Kidney tubule cell (primary cell): Measurements from ENCODE around the gene ARL5A.
A peak's percentile ranks its signal among the peaks of the same experiment; 100 is the strongest.
"Not testable (repeated sequence)": the region's sequence is repeated elsewhere in the genome, so short reads cannot be mapped to it uniquely, and the experiment has no call there.

ENCODE experiments used
- DNase-seq: peaks from one replicate; pipeline ENCODE4 v3.0.0-alpha.2; 2018; ENCODE audit warnings: low spot score

The ARL5A gene

DNA sequence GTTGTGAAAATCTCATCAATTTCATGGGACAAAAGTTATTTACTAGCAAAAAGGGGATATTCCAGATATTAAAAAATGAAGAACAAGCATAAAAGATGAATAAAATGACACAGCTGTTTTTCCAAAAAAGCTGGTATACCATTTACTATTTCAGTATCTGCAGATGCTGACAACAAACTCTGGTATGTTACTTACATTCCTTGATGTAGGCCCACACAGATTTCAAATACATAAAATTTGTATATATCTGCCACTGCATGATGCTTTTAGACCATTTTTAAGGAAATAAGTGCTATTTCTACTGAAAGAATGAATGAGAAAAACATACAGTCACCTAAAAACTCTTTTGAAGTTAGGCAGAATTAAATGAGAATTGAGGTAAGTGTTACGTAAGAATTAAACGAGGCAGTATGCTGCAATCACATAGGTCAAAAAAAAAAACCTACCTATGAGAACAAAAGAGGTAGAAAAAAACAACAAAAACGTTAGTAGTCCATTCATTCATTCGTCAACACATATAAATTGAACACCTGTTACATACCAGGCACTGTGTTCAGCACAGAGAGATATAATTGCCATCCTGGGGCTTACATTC lies 32.5 kb downstream of the ARL5A start:
- DNase-seq: no peak

DNA sequence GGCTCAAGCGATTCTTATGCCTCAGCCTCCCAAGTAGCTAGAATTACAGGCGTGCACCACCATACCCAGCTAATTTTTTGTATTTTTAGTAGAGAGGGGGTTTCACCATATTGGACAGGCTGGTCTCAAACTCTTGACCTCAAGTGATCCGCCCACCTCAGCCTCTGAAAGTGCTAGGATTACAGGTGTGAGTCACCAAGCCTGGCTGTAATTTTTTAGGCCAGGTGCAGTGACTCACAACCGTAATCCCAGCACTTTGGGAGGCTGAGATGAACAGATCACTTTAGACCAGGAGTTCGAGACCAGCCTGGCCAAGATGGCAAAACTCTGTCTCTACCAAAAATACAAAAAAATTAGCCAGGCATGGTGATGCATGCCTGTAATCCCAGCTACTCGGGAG lies 33.8 kb downstream of the ARL5A start:
- not testable (repeated sequence) for DNase-seq

DNA sequence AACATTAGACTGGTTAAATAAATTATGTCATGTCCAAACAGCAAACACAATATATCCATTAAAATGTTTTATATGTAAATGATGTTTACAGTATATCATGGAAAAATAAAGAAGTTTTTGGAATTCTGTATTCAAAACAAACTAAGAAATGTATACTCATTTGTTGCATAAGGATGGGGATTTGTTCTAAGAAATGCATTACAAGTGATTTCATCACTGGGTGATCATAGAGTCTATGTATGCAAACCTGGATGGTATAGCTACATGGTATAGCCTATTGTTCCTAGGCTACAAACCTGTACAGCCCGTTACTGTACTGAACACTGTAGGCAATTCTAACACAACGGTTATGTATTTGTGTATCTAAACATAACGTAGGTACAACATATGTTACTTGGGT lies 35.1 kb downstream of the ARL5A start:
- no peak for DNase-seq

DNA sequence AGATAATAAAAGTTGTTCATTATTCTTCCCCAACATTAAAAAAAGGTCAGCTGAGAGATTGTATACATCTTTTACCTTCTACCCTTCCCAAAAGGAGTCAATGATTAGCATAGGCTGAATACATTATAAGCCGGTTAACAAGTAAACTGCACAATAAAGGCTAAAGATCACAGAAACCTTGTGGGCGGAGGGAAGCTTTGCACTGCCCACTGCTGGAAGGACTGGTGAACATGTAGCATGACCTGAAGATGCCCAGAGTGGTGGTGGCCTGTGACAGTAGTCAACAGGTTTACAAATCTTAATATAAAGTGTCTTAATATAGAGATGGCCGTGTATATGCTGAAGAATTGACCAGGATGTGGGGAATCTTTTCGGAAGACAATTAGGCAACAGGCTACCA lies 35.6 kb downstream of the ARL5A start:
- DNase-seq: no peak

DNA sequence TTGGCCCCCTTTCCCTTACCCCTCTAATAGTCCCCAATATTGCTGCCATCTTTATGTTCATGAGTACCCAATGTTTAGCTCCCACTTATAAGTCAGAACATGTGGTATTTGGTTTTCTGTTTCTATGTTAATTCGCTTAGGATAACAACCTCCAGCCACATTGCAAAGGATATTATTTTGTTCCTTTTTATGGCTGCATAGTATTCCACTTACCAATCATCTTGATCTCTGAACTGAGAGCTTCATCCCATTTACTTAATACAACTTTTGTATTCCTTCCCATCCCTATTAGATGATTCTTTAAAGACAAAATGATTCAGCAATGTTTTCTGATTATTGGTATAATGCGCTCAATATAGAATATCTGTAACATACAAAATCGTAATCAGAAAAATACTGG lies 36.7 kb downstream of the ARL5A start:
- DNase-seq: no peak

DNA sequence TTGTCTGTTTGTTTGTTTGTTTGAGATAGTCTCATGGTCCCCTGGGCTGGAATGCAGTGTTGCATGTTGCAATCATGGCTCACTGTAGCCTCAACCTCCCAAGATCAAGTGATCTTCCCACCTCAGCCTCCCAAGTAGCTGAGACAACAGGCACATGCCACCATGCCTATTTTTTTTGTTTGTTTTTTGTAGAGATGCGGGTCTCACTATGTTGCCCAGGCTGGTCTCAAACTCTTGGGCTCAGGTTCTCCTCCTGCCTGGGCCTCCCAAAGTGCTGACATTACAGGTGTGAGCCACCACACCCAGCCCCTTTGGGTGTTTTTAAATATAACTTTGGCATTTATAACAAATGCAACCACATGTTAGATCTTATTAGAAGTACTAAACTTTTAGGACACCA lies 37.5 kb downstream of the ARL5A start:
- no peak for DNase-seq

DNA sequence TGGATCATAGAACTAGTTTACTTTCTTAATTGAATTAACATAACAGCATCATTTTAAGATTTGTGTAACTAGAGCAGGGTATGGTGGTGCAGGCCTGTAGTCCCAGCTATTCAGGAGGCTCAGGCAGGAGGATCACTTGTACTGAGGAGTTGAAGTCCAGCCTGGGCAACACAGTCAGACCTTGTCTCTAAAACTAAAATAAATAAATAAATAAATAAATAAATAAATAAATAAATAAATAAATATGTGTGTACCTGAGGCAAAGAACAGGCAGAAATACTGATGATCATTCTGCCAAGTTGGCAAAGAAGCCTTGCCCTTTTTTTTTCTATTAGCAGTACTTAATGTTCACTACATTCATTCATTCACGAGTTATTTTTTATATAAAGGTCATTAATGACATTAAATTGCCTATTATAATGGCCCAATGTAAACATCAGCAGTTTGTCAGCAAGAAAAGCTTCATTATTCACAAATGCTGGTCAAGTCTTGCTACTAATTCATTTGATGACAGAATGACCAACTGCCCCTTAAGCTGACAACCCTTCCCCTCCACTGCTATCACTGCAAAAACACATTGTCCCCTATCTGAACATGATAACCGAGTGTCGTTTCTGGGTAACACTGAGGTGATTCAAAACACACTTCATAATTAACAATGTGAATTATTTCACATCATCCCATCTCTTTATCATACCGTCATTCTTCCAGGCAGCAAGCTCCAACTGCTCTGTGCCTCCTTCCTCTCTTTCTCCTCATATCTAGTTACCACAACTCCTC lies 39.0 kb downstream of the ARL5A start:
- no peak for DNase-seq

DNA sequence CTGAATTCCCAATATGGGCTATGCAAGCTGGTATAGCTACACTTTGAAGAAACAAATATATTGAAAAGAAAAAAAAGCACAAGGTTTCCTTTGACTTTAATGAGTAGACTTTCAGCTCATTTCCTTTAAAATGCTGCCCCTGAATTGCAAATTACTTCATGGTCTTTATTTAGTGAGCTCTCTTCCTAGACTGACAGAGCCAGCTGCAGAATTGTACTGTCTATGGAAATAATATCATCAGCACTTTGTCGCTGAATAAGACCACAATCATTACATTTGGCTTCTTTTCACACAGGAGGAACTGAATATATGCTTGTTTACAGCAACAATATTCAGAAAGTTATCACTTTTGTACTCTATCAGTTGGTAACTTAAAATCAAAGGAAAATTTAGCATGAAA lies 41.7 kb downstream of the ARL5A start:
- no peak for DNase-seq

DNA sequence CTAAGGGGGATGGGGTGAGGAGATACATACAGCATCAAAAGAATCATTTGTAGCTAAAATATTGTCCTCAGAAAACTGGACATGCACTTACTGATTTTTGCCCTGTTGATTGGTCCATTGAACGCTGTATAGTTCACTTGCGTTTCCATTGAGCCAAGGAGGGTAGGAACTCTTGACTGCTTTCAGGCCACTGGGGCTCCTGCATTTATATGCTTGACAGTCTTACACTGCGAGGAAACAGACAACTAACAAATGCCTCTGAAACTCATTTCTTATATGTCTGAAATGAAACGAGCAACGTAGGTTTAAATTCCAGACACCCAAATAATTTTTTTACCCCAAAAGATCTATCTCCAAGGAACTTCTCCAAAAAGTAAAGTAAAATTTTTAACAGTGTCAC lies 42.1 kb downstream of the ARL5A start:
- no peak for DNase-seq

DNA sequence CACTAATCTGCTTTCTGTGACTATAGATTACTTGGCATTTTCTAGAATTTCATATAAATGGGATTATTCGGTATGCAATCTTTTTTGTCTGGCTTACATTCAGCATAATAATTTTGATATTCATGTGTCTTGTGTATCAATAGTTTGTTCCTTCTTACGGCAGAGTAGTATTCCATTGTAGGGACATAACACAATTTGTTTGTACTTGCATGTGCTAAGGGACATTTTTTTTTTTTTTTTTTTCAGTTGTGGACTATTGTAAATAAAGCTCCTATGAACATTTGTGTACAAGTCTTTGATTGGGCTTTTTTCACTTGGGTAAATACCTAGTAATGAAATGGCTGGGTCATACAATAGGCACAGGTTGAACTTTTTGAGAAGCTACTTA lies 45.1 kb downstream of the ARL5A start:
- no peak for DNase-seq

DNA sequence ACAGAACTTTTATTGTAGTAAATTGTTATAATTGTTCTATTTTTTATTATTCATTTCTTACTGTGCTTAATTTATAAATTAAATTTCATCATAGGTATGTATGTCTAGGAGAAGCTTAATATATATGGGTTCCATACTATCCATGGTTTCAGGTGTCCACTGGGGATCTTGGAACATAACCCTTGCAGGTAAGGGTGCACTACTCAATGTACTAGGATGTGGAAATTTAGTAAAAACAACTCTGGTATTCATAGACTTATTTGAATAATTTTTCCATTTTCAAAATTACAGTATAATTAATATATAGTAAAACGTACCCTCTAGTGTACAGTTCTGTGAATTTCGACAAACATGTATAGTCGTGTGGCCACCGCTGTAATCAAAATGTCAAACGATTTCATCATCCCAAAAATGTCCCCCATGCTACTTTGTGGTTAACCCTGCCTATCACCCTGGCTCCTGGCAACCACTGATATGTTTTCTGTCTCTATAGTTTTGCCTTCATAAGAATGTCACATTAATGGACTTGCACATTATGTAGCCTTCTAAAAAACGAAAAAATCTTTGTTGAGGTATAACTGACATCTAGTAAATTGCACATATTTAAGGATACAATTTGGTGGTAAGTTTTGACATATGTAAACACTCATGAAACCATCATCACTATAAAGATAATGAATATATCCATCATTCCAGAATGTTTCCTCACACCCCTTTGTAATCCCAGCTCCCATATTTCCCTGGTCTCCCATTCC lies 45.7 kb downstream of the ARL5A start:
- no peak for DNase-seq

DNA sequence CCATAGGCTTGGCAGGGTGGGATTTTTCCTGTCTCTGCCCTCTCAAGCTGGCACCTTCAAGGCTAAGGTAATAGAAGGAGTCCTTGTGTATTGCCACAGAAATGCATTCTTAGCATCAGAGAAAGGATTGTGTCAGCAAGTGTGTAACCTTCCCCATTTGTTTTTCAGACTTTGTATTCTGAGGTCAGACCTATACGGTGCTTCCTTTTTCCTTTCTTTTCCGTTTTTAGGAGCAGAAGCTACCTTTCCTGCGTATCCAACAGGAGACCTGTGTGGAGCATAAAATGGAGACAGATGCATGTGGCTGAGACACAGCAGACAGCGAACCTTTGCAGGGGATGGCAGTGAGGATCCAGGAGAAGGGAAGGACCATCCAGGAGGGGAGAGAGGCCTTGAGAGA lies 46.6 kb downstream of the ARL5A start:
- no peak for DNase-seq

DNA sequence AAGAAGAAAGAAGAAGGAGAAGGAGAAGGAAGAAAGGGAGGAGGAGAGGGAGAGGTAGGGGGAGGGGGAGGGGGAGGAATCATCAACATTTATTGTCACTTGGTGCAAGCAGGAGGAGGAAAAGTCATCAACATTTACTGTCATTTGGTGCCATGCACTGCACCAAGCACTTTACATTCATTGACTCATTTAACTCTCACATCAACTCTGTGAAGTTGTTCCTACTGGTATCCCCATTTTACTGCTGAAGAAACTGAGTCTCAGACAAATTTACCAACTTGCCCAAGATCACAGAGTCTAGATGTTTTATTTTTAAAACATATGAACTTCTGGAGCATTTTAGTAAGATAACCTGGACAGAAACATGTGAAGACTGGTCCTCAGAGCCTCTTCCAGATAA lies 47.3 kb downstream of the ARL5A start:
- no peak for DNase-seq

DNA sequence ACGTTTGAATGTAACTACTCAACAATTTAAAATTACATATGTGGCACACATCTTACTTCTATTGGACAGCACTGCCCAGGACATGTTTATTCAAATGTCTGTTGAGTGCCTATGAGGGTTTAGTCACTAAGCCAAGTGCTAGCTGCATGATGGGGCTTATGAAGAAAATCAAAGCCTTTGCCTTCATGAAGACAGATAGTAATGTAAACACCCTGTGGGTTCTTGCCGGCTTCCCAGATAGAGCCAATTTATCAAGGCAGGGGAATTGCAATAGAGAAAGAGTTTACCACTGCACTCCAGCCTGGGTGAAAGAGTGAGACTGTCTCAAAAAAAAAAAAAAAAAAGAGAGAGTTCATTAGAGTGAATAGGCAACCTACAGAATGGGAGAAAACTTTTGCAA lies 50.3 kb downstream of the ARL5A start:
- no peak for DNase-seq

DNA sequence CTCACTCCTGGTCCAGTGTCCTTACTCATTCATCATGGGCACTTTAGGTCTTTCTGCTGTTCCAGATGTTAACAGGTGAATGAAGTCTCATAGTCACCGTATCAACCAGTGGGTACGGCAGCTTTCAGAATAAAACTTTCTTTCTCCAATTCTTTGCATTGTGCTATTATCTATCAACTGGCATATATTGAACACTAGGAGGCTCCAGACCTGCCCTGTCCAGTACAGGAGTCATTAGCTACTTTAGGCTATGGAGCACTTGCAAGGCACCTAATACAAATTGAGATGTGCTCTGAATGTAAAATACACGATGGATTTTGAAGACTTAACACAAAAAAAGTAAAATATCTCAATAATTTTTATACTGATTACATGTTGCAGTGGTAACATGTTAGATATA lies 50.7 kb downstream of the ARL5A start:
- no peak for DNase-seq

DNA sequence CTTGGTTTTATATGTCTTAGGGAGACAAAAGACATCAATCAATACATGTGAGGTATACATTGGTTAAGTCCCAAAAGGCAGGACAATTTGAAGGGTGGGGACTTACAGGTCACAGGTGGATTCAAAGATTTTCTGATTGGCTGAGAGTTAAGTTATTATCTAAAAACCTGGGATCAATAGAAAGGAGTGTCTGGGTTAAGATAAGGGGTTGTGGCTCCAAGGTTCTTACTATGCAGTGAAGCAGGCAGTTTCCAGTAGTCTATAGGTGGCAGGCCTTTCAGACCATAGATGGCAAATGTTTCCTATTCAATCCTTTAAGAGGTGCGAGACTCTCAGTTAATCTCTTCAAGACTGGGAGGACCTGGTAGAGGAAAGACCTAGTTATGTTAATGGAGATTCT lies 51.9 kb downstream of the ARL5A start:
- no peak for DNase-seq

DNA sequence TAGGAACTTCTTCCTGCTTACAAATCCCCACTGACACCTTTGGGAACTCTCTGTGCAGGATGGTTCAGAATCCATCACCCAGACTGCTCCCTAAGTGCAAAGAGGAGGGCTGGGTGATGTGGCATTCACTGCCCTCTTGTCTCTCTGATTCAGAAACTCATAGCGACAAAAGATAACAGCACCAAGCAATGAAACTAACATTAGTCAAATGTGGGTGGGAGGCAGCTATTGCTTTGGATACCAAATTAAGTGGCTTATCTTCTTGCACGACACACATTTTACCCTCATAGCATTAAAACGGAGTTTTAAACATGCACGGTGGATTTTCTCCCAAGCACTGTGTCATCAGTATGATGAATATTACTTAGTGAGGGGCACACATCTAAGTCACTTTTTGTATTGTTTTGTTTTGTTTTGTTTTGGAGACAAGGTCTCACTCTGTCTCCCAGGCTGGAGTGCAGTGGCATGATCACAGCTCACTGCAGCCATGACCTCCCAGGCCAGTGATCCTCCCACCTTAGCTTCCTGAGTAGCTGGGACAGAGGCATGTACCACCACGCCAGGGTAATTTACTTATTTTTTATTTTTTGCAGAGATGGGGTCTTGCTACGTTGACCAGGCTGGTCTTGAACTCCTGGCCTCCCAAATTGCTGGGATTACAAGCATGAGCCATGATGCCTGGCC lies 53.0 kb downstream of the ARL5A start:
- DNase-seq: peak; percentile 13

DNA sequence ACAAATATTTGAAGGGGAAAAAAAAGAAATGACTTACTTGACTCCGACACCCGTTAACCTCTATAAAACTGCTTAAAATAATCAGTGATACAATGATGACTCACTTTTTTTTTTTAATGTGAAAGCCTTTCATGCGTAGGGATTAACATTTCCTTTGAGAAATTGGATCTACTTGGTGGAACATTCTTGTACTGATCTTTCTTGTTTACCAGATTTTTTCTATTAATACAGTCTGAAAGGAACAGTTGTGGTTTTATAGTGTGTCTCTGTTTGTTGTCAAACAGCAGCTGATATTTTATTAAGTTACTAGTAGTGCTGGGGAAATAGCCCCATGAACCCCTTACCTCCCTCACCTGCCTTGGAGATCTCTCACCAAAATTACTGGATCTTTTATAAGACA lies 53.7 kb downstream of the ARL5A start:
- DNase-seq: peak; percentile 54

DNA sequence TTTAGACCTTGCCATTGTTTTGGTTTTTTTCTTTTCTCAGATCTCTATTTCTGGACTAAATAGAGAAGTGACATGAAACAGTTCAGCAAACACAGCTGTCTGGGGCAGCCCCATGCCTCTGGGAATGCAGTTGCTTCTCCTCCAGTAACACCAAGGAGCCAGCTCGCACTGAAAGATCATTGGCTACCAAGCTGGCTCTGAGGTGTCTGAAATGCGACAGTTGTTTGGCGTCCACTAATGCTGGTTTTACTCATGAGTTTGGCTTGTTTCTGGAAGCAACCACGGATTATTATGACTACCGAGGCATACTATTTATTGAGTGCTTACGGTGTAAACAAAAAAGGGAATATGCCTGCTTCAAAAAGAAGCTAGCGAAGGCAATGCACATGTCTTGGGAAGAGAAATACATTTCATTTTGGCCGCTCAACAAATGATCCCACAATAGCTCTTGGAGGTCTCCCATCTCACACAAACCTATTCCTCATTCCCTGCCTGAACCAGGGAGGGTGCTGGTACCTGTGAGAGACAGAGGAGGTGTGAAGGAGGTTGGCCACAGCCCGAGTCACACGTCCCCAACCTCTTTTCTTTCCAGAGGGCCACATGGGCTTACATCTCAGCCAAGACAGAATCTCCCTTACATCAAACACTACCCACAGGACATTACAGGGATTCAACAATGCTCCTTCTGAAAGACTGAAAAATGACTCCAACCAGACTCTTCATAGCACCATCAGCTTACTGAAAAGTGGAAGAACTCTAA lies 56.4 kb downstream of the ARL5A start:
- no peak for DNase-seq

DNA sequence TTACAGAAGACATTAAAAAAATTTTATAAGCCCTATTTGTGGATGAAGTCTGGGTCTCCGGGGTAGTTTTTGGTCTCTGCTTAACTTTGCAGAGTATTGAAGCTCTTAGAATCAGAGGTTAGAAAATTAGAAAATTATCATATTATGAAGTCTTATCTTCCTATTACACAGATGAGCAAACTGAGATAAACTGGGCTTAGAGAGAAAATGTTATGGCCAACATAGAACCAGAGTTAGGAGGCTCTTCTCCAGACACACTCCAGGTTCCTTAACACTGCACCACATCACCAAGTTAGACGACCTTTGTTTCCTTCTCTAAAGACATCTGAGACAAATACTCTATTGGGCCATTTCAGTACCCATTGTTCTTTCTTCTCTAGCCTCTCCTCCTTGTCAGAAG lies 57.2 kb downstream of the ARL5A start:
- no peak for DNase-seq

DNA sequence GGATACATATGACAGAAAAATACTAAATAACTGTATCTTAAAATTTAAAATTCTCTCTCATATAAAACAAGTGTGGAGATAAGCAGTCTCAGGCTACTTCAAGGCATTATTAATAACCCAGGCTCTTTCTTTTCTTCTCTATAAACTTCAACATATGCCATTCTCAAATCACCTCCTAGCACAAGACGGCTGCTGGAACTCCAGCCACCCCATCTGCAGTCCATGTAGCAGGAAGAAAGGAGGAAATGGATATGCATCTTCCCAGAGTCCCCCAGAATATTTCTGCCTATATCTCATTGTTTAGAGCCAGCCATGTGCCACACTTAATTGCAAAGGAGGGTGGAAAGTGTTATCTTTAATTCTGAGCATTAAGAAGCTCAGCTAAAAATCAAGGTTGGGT lies 58.6 kb downstream of the ARL5A start:
- DNase-seq: no peak

DNA sequence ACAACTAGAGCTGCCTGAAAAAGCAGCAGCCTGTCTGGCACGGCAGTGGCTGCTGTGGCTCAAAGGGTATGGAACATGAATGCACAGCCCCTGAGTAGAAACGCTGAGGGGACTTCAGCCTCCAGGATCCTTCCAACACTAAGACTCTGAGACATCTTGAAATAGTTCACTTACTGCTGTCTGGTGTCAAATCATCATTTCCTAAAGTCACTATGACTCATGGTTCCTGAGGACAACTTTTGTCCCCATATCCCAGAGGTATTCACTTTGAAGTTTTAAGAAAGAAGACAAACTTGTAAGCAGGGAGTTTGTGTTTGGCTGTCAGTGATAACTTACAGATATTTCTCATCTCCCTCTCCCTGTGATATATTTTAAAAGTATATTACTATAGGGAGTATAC lies 60.7 kb downstream of the ARL5A start:
- DNase-seq: no peak
